ENCODE results near the gene TGM2.

Gene TGM2

DNA sequence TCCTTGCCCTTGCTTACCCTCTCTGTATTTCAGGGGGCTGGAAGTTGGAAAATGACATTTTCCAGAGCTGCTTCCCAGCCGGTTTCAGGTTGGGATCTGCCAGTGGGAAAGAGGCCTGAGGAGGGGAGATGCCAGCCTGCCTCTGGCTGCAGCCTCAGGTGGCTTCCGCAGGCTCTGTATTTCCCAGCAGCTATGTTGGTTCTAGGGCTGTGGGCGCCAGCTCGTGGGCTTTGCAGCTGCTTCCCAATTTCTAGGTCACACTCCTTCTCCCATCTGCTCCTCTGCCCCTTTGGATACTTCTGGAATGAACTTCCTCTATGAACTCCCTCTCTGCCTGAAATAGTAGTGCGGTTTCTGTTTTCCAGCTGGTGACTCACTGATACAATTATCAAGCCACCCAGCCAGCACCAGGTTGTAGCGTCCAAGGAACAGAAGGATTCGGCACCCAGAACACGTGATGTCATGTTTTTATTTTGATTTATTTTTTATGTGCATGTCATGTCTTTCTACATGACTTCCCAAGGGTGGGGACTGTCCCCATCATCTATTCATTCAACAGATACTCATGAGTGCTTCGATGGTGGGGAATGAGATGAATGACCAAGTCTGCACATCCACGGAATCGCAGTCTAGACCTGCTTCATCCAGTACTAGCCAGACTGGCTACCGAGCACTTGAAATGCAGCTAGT is 38.0 kb downstream of the TGM2 start:
- TF ChIP-seq EZH2 (IDR thresholded peaks at IDR 0.05) = no peak
- TF ChIP-seq POLR2AphosphoS5 (IDR thresholded peaks at IDR 0.05; ENCODE audit: borderline replicate concordance, low read depth, low read length) = no peak
- TF ChIP-seq FOXP2 (optimal IDR thresholded peaks at IDR 0.05; ENCODE audit: control extremely low read depth, extremely low read length, insufficient read depth) = no peak
- DNase-seq (ENCODE audit: low read depth, low spot score) = no peak
- Histone ChIP-seq H3K9me3 (ENCODE audit: low read depth, low read length) (no peaks in the 10 kb centered on the region), H3K27ac (no peak overlapping the region), H3K9ac (ENCODE audit: insufficient read length) (no peak overlapping the region), H3K36me3 (ENCODE audit: insufficient read depth, low read length) (no peaks in the 10 kb centered on the region), H3K4me3 (no peak overlapping the region)

DNA sequence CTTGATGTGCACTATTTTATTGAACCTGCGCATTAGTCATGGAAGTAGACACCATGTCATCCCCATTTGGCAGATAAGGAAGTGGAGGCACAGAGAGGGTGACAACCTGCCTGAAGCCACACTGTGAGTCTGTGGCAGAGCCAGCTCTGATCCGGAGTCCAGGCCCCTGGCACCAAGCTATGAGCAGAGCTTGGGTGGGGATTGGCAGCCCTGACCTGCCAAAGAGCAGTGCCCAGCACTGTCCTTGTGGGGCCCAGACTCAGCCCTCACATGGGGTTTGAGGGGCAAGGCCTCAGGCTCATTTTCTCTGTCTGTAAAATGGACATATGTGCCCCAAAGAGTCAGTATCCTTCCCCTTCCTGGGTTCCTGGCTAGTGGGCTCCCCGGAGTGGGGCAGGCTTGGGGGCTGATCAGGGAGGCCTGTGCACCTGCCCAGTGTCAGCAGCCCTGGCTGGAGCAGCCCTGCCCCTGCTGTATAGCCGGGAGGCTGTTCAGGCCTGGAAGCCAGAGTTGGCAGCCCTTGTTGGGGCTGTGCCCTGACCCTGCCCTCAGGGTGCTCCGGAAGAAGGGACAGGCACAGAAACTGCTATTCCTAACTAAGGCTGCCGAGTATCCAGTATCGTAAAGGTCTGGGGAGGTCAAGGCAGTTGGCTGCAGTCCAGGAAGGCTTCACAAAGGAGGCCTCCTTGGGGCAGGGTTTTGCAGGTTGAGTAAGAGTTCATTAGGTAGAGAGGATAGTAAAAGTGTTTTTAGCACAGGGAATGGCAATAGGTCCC is 38.7 kb downstream of the TGM2 start:
- TF ChIP-seq EZH2 (IDR thresholded peaks at IDR 0.05) (no peak), FOXP2 (optimal IDR thresholded peaks at IDR 0.05; ENCODE audit: control extremely low read depth, extremely low read length, insufficient read depth) (no peak), POLR2AphosphoS5 (IDR thresholded peaks at IDR 0.05; ENCODE audit: borderline replicate concordance, low read depth, low read length) (no peak)
- H3K36me3 ChIP-seq (ENCODE audit: insufficient read depth, low read length) = no peaks in the 10 kb centered on the region
- DNase-seq (ENCODE audit: low read depth, low spot score) = no peak
- H3K27ac ChIP-seq = no peak overlapping the region
- no peak overlapping the region for H3K4me3 ChIP-seq
- no peaks in the 10 kb centered on the region for H3K9me3 ChIP-seq (ENCODE audit: low read depth, low read length)
- H3K9ac ChIP-seq (ENCODE audit: insufficient read length) = no peak overlapping the region

DNA sequence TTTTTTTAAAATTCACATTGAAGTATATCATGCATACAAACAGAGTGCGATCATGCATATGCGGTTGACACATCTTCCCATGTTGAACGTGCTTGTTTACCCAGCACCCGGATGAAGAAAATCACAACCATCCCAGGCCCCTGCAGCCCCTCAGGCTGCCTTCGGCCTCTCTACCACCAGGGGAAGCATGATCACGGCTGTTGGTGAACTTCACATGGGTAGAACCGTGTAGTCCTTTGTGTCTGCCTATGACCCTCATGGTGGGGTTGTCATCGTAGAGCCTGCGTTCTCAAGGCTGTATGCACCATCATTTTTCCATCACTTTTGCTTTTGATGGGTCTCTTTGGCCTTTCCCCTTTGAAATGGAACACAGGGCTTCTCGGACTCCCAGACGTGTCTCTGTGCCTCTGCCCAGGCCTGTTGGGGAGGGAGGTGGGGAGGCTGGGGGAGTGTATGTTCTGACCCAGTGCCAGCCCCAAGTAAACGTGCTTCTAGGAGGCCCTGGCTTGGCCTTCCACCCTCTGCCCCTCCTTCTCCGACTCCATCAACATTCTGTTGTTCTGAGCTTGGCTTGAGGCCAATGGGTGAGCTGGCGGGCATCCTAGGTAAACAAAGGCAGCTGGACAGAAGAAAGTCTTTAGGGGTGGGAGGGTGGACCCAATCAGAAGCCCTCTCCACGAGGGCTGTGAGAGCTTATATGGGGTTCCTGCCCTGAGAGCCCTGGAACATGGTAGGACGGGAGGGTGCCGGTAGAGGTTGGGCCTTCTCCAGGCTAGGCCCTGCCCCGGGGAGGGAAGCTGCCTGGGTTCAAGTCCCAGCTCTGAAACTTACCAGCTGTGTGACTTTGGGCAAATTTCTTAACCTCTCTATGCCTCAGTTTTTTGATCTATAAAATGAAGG is 39.7 kb downstream of the TGM2 start:
- Histone ChIP-seq H3K27ac (no peak overlapping the region), H3K4me3 (no peak overlapping the region), H3K36me3 (ENCODE audit: insufficient read depth, low read length) (no peaks in the 10 kb centered on the region), H3K9ac (ENCODE audit: insufficient read length) (no peak overlapping the region), H3K9me3 (ENCODE audit: low read depth, low read length) (no peaks in the 10 kb centered on the region)
- no peak for TF ChIP-seq FOXP2 (optimal IDR thresholded peaks at IDR 0.05; ENCODE audit: control extremely low read depth, extremely low read length, insufficient read depth)
- no peak for TF ChIP-seq POLR2AphosphoS5 (IDR thresholded peaks at IDR 0.05; ENCODE audit: borderline replicate concordance, low read depth, low read length)
- TF ChIP-seq EZH2 (IDR thresholded peaks at IDR 0.05) = no peak
- no peak for DNase-seq (ENCODE audit: low read depth, low spot score)

DNA sequence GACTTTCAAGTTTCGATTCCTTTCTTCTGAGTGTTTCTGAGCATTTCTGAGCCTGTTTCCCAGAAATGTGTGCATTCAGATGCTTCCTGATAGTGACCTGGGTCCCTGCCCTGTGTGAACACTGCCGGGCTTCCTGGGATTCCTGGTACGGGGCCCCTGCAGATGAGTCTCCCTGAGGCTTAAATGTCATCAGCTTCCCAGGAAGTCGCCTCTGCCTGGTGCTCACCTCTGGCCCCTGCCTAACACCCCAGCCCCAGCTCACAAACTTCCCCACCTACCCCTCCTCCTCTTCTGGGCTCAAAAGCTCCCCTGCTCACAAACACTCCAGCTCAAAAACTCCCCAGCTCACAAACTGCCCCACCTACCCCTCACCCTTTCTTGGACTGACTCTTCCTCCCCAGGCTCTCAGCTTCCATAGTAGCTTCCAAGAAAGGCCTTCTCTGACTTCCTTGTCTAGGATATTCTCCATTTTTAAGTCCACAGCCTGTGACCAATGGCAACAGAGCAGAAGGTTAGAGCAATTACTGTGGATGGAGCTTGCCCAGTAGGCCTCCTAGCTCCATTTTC is 42.0 kb downstream of the TGM2 start:
- no peak for DNase-seq (ENCODE audit: low read depth, low spot score)
- Histone ChIP-seq H3K4me3 (no peak overlapping the region), H3K9me3 (ENCODE audit: low read depth, low read length) (no peaks in the 10 kb centered on the region), H3K36me3 (ENCODE audit: insufficient read depth, low read length) (no peaks in the 10 kb centered on the region), H3K27ac (no peak overlapping the region), H3K9ac (ENCODE audit: insufficient read length) (no peak overlapping the region)
- TF ChIP-seq FOXP2 (optimal IDR thresholded peaks at IDR 0.05; ENCODE audit: control extremely low read depth, extremely low read length, insufficient read depth) = no peak
- TF ChIP-seq EZH2 (IDR thresholded peaks at IDR 0.05) = no peak
- no peak for TF ChIP-seq POLR2AphosphoS5 (IDR thresholded peaks at IDR 0.05; ENCODE audit: borderline replicate concordance, low read depth, low read length)

DNA sequence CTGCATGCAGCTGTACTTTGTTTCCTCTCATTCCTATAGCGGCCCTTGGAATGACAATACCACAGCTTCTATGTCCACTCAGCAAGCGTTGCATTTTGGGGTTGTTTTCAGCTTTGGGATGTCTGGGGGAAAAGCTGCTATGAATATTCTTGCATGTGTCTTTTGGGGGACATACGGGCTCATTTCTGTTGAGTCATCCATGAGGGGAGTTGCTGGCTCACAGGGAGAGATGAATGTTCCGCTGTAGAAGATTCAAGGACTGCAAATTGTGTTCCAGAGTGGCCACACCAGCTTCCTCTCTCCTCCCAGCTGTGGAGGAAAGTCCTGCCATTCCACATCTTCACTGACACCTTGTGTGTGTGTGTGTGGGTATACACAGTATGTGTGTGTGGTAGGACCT is 43.3 kb downstream of the TGM2 start:
- DNase-seq (ENCODE audit: low read depth, low spot score) = no peak
- Histone ChIP-seq H3K36me3 (ENCODE audit: insufficient read depth, low read length) (no peaks in the 10 kb centered on the region), H3K4me3 (no peak overlapping the region), H3K9ac (ENCODE audit: insufficient read length) (no peak overlapping the region), H3K9me3 (ENCODE audit: low read depth, low read length) (no peaks in the 10 kb centered on the region), H3K27ac (no peak overlapping the region)
- TF ChIP-seq POLR2AphosphoS5 (IDR thresholded peaks at IDR 0.05; ENCODE audit: borderline replicate concordance, low read depth, low read length) = no peak
- no peak for TF ChIP-seq EZH2 (IDR thresholded peaks at IDR 0.05)
- TF ChIP-seq FOXP2 (optimal IDR thresholded peaks at IDR 0.05; ENCODE audit: control extremely low read depth, extremely low read length, insufficient read depth) = no peak

DNA sequence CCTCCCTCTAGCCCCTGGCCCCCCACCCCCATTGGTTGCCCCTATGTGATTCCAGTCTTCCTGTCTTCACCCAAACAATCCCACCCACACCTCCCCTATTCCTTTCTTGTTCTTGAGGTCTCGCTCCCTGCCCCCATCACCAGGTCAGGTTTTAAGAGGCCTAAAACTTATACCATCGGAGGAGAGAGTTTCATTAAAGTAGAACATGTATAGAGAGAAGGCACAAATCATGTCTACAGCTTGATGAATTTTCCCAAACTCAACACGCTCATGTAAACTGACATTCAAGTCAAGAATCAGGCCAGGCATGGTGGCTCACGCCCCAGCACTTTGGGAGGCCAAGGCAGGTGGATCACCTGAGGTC is 44.5 kb downstream of the TGM2 start:
- Histone ChIP-seq H3K9ac (ENCODE audit: insufficient read length) (no peak overlapping the region), H3K27ac (no peak overlapping the region), H3K36me3 (ENCODE audit: insufficient read depth, low read length) (no peaks in the 10 kb centered on the region), H3K9me3 (ENCODE audit: low read depth, low read length) (no peaks in the 10 kb centered on the region), H3K4me3 (no peak overlapping the region)
- no peak for DNase-seq (ENCODE audit: low read depth, low spot score)
- TF ChIP-seq FOXP2 (optimal IDR thresholded peaks at IDR 0.05; ENCODE audit: control extremely low read depth, extremely low read length, insufficient read depth) (no peak), POLR2AphosphoS5 (IDR thresholded peaks at IDR 0.05; ENCODE audit: borderline replicate concordance, low read depth, low read length) (no peak), EZH2 (IDR thresholded peaks at IDR 0.05) (no peak)

DNA sequence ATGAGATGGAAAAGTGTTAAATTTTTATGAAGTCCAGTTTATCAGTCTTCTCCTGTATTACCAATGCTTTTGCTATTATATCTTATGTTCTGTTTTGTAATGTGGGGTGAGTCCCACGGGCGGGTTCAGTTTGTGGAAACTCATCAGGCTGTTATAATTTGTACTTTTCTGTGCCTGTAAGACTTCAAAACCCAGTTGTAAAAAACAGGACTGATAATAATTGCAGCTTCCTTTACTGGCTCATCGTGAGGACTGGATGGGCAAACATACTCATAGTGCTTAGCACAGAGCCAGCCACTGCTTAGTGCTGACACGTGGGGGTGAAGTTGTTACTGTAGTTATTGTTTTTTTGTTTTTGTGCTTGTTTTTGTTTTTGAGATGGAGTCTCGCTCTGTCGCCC is 45.6 kb downstream of the TGM2 start:
- TF ChIP-seq FOXP2 (optimal IDR thresholded peaks at IDR 0.05; ENCODE audit: control extremely low read depth, extremely low read length, insufficient read depth) (no peak), POLR2AphosphoS5 (IDR thresholded peaks at IDR 0.05; ENCODE audit: borderline replicate concordance, low read depth, low read length) (no peak)
- DNase-seq (ENCODE audit: low read depth, low spot score) = no peak
- no peaks in the 10 kb centered on the region for H3K9me3 ChIP-seq (ENCODE audit: low read depth, low read length)
- H3K27ac ChIP-seq = no peak overlapping the region
- no peak overlapping the region for H3K4me3 ChIP-seq
- H3K36me3 ChIP-seq (ENCODE audit: insufficient read depth, low read length) = no peaks in the 10 kb centered on the region
- H3K9ac ChIP-seq (ENCODE audit: insufficient read length) = no peak overlapping the region

DNA sequence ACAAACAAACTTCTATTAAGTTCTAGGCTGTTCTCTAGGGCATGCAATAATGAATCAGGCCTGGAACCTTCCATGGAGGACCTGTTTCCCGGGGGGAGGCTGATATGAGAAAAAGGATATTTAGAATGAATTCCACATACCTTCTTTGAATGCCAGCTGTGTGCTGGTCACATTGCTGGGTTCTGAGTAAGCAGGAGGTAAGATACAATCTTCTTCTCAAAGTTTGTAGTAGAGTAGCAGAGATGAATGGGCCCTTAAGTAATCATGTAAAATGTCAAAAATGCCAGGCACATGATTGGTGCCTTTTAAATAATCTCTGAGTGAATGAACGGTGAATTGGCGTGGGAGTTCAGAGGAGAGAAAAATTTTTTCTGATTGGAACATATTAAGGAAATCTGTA is 47.4 kb downstream of the TGM2 start:
- TF ChIP-seq FOXP2 (optimal IDR thresholded peaks at IDR 0.05; ENCODE audit: control extremely low read depth, extremely low read length, insufficient read depth) (no peak), POLR2AphosphoS5 (IDR thresholded peaks at IDR 0.05; ENCODE audit: borderline replicate concordance, low read depth, low read length) (no peak), EZH2 (IDR thresholded peaks at IDR 0.05) (no peak)
- DNase-seq (ENCODE audit: low read depth, low spot score) = no peak

More for the DNA sequence above, 47.4 kb downstream of the TGM2 start:
- H3K9me3 ChIP-seq (ENCODE audit: low read depth, low read length) = no peaks in the 10 kb centered on the region
- no peaks in the 10 kb centered on the region for H3K36me3 ChIP-seq (ENCODE audit: insufficient read depth, low read length)
- H3K9ac ChIP-seq (ENCODE audit: insufficient read length) = no peak overlapping the region
- no peak overlapping the region for H3K4me3 ChIP-seq
- no peak overlapping the region for H3K27ac ChIP-seq
